ENCODE data around the gene RLBP1.
"Not testable (repeated sequence)": the region's sequence is repeated elsewhere in the genome, so short reads cannot be mapped to it uniquely, and the experiment has no call there.

DNA sequence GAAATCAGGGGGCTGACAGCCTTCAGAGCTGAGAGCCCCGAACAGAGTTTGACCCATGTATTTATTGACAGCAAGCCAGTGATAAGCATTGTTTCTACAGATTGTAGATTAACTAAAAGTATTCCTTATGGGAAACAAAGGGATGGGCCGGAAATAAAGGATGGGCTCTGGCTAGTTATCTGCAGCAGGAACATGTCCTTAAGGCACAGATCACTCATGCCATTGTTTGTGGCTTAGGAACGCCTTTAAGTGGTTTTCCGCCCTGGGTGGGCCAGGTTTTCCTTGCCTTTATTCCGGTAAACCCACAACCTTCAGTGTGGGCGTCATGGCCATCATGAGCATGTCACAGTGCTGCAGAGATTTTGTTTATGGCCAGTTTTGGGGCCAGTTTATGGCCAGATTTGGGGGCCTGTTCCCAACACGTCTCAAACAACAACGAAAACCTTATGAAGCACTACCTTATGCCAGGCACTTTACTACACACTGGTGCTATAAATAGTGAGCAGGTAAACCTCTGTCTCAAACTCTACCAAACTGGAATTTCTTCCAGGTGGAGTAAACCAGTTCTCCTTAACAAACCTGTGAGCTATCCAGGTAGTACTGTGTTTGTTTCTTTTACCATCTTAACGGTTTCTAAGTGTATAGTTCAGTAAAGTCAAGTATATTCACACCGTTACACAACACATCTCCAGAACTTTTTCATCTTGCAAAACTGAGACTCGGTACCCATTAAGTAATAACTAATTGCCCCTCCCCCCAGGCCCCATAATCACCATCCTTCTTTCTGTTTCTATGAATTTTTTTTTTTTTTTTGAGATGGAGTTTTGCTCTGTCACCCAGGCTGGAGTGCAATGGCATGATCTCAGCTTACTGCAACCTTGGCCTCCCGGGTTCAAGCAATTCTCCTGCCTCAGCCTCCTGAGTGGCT, 18.8 kb upstream of the RLBP1 start:
- not testable (repeated sequence) for TF ChIP-seq CTCF (IDR thresholded peaks at IDR 0.05 in 2 of 3, conservative IDR thresholded peaks at IDR 0.05 in 1 of 3; ENCODE audit: control insufficient read depth in 2 of 3, extremely low read depth in 1 of 3, insufficient read depth in 1 of 3, low read depth in 3 of 3, low read length in 3 of 3); BCL3 (IDR thresholded peaks at IDR 0.05; ENCODE audit: borderline replicate concordance, insufficient read depth, low read depth, low read length, poor library complexity, severe bottlenecking); POLR2AphosphoS5 (IDR thresholded peaks at IDR 0.05; ENCODE audit: low read length); CHD4 (IDR thresholded peaks at IDR 0.05); SP1 (IDR thresholded peaks at IDR 0.05; ENCODE audit: low read depth, low read length); TAF1 (IDR thresholded peaks at IDR 0.05; ENCODE audit: borderline replicate concordance, low read depth, low read length); NKRF (conservative IDR thresholded peaks at IDR 0.05); ZZZ3 (IDR thresholded peaks at IDR 0.05; ENCODE audit: control insufficient read depth, insufficient read length, low read depth); ZNF274 (IDR thresholded peaks at IDR 0.05; ENCODE audit: insufficient read depth, insufficient read length); EP300 (IDR thresholded peaks at IDR 0.05; ENCODE audit: borderline replicate concordance in 1 of 2, control insufficient read depth in 1 of 2, low read depth in 2 of 2, low read length in 2 of 2)
